Effector CD4-positive, alpha-beta T cell (primary cell): ENCODE data around the gene UBXN7.
"Not testable (repeated sequence)": the region's sequence is repeated elsewhere in the genome, so short reads cannot be mapped to it uniquely, and the experiment has no call there.

Experiments
- DNase-seq: peaks from one replicate; pipeline ENCODE4 v3.0.0-alpha.2; 2020

UBXN7 gene

GRCh38 chr3:196418601-196419000 is 13.6 kb downstream of the UBXN7 start:
- no peak for DNase-seq

DNA sequence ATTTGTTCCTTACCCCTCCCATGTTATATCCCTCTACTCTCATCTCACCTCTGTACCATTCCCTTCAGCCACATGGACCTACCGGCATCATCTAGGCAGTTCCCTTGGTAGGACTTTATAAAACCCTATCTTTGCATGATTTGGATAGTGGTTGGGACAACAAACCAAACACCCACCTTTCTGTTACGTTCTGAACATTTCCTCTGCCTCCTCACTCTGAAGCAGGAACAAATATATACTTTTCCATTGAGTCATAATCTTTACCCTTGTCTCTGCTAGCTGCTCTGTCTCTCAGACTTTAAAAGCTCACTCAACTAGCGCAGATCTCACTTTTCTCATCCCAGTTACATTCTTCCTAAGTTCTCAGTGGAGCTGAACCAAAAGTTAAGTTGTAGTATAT is 17.8 kb downstream of the UBXN7 start:
- no peak for DNase-seq

- no peak for DNase-seq
Observed at GRCh38 chr3:196412704-196413103, 19.5 kb downstream of the UBXN7 start.

- DNase-seq, result no peak
Observed at GRCh38 chr3:196409409-196409808, 22.8 kb downstream of the UBXN7 start.

GRCh38 chr3:196408565-196409300 is 23.5 kb downstream of the UBXN7 start:
- no peak for DNase-seq

- no peak for DNase-seq
Observed at GRCh38 chr3:196406811-196407470, 25.3 kb downstream of the UBXN7 start.

GRCh38 chr3:196400331-196400730 is 31.9 kb downstream of the UBXN7 start:
- no peak for DNase-seq

GRCh38 chr3:196399485-196399945 is 32.7 kb downstream of the UBXN7 start:
- DNase-seq, result no peak

DNA sequence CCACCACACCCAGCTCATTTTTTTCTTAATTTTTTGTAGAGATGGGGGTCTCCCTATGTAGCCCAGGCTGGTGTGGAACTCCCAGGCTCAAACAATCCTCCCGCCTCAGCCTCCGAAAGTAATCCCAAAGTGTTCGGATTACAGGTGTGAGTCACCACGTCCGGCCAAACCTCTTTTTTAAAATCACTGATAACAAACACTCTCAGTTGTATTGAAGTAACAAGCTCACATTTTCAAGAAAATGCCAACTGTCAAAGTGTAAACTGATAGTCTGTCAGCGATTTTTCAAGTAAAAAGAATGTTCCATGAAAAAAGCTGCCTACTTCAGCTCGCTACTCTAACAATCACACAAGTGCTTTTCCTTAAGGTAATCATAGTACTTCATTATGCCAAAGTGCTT is 33.4 kb downstream of the UBXN7 start:
- DNase-seq, result no peak

- no peak for DNase-seq
Observed at GRCh38 chr3:196397941-196398340, 34.3 kb downstream of the UBXN7 start.

GRCh38 chr3:196390116-196390515 is 42.1 kb downstream of the UBXN7 start:
- DNase-seq, result no peak

DNA sequence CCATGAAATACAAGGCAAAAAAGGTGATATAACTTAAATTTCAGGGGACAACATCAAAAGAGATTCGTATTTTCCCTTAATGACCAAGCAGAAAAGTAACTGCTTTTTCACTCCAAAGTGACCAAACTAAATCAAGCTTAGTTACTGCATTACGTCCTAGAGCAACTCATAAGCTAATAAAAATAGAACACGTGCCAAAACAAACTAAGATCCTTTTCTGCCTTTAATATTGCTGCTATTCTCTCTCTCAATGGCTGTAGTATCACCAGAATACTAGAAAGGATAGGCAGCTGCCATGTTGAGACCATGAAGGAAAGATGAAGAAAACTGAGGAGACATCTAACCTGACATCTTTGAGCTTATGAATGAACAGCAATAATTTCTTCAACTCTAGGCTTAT is 43.3 kb downstream of the UBXN7 start:
- no peak for DNase-seq

DNA sequence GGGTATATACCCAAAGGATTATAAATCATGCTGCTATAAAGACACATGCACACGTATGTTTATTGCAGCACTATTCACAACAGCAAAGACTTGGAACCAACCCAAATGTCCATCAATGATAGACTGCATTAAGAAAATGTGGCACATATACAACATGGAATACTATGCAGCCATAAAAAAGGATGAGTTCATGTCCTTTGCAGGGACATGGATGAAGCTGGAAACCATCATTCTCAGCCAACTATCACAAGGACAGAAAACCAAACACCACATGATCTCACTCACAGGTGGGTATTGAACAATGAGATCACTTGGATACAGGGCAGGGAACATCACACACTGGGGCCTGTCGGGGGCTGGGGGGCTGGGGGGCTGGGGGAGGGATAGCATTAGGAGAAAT is 44.3 kb downstream of the UBXN7 start:
- DNase-seq, result not testable (repeated sequence)

DNA sequence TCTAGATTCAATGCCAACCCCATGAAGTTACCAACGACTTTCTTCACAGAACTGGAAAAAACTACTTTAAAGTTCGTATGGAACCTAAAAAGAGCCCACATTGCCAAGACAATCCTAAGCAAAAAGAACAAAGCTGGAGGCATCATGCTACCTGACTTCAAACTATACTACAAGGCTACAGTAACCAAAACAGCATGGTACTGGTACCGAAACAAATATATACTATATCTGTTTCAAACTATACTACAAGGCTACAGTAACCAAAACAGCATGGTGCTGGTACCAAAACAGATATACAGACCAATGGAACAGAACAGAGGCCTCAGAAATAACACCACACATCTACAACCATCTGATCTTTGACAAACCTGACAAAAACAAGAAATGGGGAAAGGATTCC is 45.4 kb downstream of the UBXN7 start:
- DNase-seq, result not testable (repeated sequence)

DNA sequence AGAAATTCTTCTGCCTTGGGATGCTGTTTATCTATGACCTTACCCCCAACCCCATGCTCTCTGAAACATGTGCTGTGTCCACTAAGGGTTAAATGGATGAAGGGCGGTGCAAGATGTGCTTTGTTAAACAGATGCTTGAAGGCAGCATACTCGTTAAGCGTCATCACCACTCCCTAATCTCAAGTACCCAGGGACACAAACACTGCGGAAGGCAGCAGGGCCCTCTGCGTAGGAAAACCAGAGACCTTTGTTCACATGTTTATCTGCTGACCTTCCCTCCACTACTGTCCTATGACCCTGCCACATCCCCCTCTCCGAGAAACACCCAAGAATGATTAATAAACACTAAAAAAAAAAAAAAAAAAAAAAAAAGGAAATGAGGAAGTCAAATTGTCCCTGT is 46.2 kb downstream of the UBXN7 start:
- DNase-seq, result not testable (repeated sequence)

DNA sequence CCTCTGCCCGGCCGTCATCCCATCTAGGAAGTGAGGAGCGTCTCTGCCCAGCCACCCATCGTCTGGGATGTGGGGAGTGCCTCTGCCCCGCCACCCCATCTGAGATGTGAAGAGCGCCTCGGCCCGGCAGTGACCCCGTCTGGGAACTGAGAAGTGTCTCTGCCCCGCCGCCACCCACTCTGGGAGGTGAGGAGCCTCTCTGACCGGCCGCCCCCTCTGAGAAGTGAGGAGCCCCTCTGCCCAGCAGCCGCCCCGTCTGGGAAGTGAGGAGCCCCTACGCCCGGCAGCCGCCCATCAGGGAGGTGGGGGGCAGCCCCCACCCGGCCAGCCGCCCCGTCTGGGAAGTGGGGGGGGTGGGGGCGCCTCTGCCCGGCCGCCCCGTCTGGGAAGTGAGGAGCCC is 46.8 kb downstream of the UBXN7 start:
- DNase-seq, result not testable (repeated sequence)

GRCh38 chr3:196378146-196378841 is 53.9 kb downstream of the UBXN7 start:
- no peak for DNase-seq

GRCh38 chr3:196377321-196377720 is 54.9 kb downstream of the UBXN7 start:
- DNase-seq, result no peak

DNA sequence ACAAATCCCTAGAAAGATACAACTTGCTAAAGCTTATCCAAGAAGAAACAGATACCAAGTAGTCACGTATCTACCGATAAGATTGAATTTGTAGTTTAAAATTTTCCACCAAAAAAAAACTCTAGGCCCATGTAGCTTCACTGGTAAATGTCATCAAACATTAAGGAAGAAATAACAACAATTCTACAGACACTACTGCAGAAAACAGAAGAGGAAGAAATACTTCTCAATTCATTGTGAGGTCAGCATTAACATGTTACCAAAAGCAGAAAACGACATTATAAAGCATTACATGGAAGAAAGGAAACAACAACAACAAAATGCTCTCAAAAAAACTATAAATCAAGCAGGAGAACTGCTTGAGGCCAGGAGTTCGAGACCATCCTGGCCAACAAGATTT is 66.5 kb downstream of the UBXN7 start:
- no peak for DNase-seq

- DNase-seq, result no peak
Observed at GRCh38 chr3:196360586-196360985, 71.6 kb downstream of the UBXN7 start.

GRCh38 chr3:196358540-196358939 is 73.7 kb downstream of the UBXN7 start:
- DNase-seq, result not testable (repeated sequence)

DNA sequence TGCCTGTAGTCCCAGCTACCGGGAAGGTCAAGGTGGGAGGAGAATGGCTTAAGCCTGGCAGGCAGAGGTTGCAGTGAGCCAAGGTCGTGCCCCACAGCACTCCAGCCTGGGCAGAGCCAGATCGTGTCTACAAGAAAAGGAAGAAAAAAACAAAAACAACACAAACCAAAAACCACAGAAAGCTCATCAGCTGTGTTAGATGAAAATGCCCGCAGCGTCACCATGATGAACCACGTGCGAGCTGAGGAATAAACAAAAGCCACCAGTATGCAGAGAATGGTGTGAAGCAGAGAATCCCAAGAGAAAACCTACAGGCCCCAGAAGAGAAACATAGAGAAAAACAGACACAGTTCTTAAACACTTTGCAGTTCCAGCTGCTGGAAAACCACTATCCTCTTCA is 74.3 kb downstream of the UBXN7 start:
- DNase-seq, result no peak

GRCh38 chr3:196356556-196356955 is 75.7 kb downstream of the UBXN7 start:
- no peak for DNase-seq

- no peak for DNase-seq
Observed at GRCh38 chr3:196355668-196356067, 76.6 kb downstream of the UBXN7 start.
